ENCODE results near the gene NOG.

NOG gene

GRCh38 chr17:56597495-56597990 lies 4.0 kb downstream of the NOG start:
- no peak for DNase-seq

DNA sequence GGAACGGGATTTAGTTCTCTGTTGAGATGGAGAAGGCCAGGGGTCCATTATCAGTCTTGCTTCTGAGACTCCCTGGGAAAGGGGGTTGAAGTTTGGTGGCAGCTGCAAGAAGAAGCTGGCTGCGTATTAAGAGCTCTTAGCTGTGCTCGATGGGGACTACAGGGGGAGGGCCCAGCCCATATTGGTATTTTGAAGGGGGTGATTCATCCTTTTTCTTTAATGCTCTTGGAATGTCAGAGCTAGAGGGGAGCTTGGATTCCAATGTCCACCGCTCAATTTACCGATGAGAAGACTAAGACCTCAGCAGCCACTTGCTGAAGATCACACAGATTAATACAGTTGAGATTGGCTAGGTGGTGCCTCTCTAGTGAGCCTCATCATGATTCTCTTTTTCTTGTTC lies 5.0 kb downstream of the NOG start:
- no peak for DNase-seq

DNA sequence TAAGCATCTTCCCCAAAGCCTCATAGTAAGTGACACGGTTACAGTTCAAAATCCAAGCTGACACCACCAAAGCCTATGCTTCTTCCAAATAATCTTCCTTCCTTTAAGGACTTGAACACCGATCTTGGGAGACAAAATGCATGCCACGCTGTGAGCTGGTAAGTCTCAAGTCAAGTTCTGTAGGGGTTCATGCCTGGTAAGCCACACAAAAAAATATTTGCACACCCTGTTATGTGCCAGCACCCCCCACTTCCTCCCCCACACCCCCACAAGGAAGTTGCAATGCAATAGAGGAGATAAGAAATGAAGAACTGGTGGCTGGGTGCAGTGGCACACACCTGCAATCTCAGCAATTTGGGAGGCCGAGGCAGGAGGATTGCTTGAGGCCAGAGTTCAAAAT lies 5.6 kb downstream of the NOG start:
- DNase-seq: no peak

- no peak for DNase-seq
Observed at GRCh38 chr17:56599566-56599965, 6.1 kb downstream of the NOG start.

- DNase-seq: no peak
Observed at GRCh38 chr17:56600256-56600655, 6.8 kb downstream of the NOG start.

GRCh38 chr17:56601591-56601990 lies 8.1 kb downstream of the NOG start:
- no peak for DNase-seq

- no peak for DNase-seq
Observed at GRCh38 chr17:56602292-56603130, 9.0 kb downstream of the NOG start.

DNA sequence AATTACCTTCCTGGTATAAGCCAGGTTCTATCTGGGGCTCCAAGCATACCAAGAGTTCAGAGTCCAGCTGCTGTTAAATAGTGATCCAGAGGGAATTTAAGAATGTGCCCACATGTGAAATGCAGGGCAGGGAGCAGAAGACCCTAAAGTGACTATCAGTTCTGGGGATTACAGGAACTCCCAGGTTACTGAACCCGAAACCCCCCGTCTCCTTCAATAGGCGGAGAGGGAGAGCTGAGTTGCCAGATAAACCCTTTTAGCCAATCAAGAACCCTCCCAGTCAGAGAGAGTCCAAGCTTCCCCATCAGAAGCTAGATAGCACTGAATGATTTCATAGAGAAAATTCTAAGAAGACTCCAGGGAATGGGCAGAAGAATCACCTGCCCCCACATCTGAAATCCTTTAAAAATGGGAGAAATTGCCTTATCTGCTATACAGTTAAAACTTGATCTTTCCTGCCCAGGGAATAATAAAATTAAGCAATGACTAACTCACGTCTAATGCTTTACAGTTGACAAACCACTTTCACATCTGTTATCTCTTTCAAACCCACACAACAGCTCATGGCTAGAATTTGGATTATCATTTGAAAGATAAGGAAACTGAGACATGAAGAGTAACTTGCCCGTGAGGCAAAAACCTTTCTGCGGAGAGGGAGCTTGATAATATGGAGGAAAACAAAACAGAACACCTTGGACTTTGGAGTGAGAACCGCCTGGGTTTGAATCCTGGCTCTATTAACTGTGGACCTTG lies 10.2 kb downstream of the NOG start:
- no peak for DNase-seq

GRCh38 chr17:56604691-56605290 lies 11.3 kb downstream of the NOG start:
- no peak for DNase-seq

DNA sequence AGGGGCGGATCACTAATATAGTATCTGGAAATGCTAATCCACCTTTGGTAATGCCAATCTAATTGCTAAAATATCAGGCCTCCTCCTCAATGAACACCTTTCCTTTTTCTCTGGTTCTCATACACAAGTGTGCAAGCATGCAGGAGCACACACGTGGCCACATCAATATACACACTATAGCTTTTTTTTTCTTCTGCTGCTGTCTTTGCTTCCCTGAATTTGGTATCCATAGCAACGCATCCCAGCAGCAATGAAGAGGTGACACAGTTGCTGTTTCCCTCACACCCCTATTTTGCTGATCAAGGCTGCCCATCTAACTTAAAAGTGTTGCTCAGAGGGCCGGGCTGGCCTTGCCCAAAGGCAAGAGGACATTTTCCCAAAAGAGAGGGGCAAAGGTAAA lies 15.4 kb downstream of the NOG start:
- DNase-seq: no peak

- DNase-seq: no peak
Observed at GRCh38 chr17:56610321-56610720, 16.8 kb downstream of the NOG start.

GRCh38 chr17:56613131-56613530 lies 19.6 kb downstream of the NOG start:
- DNase-seq: no peak

GRCh38 chr17:56614522-56614921 lies 21.0 kb downstream of the NOG start:
- no peak for DNase-seq

DNA sequence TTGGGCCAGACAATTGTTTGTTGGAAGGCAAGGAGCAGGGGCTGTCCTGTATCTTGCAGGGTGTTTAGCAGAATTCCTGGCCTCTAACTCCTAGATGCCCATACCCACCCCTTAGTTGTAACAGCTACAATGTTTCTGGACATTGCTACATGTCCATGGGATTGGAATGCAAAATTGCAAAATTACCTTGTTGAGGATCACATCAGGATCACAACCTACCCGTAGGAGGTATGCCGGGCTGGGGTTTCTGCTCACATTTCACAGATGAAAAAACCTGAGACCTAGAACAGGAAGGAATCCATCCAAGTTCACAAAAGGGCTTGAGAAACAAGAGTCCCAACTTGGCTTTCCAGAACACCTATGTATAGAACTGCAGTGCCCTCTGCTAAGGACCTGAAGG lies 22.7 kb downstream of the NOG start:
- no peak for DNase-seq

- no peak for DNase-seq
Observed at GRCh38 chr17:56623383-56623782, 29.9 kb downstream of the NOG start.

DNA sequence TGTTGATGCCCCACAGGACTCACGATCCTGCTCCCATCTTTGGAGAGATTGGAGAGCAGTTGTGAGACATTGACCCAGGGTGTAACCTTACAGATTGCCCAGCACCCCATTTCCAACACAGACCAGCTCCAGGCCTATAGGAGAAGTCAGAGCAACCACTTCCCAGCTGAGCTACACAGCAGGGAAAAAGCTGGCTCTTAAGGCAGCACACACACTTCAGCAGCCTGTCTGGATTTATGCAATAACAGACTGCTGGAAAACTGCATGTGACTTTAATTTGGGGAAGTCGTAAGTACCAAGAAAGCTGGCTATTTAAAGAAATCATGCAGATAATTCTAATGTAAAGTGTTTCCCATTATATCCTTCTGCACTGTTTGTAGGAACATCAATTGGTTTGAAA lies 30.8 kb downstream of the NOG start:
- no peak for DNase-seq

DNA sequence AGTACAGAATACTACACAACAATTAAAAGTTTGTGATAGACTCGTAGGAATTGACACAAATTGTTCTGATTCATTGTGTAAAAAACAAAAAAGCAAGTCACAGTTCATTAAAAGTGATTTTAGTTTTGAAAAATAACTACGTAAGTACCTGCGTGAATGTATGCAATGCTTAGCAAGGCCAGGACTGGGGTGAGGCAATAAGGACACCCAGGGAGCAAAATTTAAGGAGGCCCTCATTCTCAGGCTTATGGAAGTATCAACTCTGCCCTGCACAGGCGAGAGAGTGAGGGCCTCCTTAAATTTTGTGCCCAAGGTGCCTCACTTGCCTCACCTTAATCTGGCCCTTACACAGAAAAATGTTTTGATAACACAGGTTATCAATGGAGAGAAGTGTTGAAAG lies 31.4 kb downstream of the NOG start:
- DNase-seq: no peak

- DNase-seq: no peak
Observed at GRCh38 chr17:56629531-56630075, 36.1 kb downstream of the NOG start.

GRCh38 chr17:56630202-56630601 lies 36.7 kb downstream of the NOG start:
- DNase-seq: no peak

- DNase-seq: no peak
Observed at GRCh38 chr17:56633681-56634080, 40.2 kb downstream of the NOG start.

DNA sequence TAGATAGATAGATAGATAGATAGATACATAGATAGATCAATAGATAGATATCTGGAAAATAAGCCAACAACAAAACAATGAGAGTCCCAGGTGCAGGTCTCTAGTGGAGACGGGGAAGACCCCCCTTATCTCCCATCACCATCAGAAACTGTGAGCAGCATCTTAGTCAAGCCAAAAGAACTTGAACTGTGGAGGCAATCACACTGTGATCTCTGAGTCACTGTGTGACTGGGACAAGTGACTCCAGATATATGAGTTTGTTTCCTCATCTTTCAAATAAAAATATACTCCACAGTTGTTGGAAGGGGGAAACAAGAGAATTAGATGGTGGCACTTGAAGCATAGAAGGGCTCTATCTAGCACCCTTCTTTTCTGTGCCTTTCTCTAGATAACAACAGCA lies 42.1 kb downstream of the NOG start:
- DNase-seq: no peak

DNA sequence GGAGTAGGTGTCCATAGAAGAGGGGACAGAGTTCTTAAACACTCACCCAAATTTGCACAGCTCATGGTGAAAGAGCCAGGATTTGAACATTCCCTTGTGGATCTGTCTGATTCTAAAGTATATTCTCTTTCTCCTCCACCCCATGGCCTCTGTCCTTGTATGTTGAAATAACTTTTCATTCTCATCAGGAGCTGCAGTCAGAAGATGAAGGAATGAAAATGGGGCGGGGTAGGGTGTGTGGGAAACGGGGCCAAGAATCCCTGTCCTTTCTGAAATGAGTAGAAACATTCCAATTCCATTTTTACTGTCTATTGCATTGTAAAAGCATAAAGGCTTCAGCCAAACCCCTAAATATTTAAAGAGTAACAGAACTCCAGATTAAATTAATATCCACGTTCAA lies 42.8 kb downstream of the NOG start:
- DNase-seq: no peak

GRCh38 chr17:56637254-56637653 lies 43.8 kb downstream of the NOG start:
- no peak for DNase-seq
